ENCODE results near the gene GBP2.
"Not testable (repeated sequence)": the region's sequence is repeated elsewhere in the genome, so short reads cannot be mapped to it uniquely, and the experiment has no call there.

GBP2 gene

GRCh38 chr1:89149229-89149628 lies 23.3 kb upstream of the GBP2 start:
- FAIRE-seq (no peak), DNase-seq (ENCODE audit: insufficient read length) (no peak)
- TF ChIP-seq POLR2A (IDR thresholded peaks at IDR 0.05; ENCODE audit: low read depth, low read length): no peak
- TF ChIP-seq TAF1 (IDR thresholded peaks at IDR 0.05; ENCODE audit: borderline replicate concordance, low read depth, low read length): no peak
- no peak for TF ChIP-seq POLR2AphosphoS5 (IDR thresholded peaks at IDR 0.05; ENCODE audit: low read depth, low read length)

- FAIRE-seq (no peak), DNase-seq (ENCODE audit: insufficient read length) (no peak)
- TF ChIP-seq TAF1 (IDR thresholded peaks at IDR 0.05; ENCODE audit: borderline replicate concordance, low read depth, low read length): no peak
- no peak for TF ChIP-seq POLR2A (IDR thresholded peaks at IDR 0.05; ENCODE audit: low read depth, low read length)
- TF ChIP-seq POLR2AphosphoS5 (IDR thresholded peaks at IDR 0.05; ENCODE audit: low read depth, low read length): no peak
Observed at GRCh38 chr1:89147678-89148658, 22.1 kb upstream of the GBP2 start.

DNA sequence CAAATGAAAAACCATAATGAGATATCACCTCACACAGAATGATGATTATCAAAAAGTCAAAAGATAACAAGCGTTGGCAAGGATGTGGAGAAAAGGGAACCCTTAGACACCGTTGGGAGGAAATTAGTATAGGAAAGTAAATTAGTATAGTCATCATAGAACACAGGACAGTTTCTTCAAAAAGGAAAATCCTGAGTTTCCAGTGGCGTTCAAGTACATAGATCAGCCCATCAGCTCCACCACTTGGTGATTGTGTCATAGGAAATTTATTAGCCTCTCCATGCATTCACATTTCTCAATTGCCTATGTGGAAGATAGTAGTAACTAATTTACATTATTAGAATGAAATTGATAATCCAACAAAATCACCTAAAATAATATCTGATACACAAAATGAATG lies 20.8 kb upstream of the GBP2 start:
- no peak for FAIRE-seq

DNA sequence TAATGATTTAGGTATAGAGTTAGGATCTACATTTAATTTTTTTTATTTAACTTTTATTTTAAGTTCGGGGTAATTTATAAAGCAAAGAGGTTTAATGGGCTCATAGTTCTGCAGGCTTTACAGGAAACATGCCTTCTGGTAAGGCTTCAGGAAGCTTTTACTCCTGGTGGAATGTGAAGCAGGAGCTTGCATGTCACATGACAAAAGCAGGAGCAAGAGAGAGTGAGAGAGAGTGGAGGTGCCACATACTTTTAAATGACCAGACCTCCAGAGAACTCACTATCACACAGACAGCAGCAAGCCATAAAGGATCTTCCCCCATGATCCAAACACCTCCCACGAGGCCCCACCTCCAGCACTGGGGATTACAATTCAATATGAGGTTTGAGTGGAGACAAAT lies 17.6 kb upstream of the GBP2 start:
- no peak for FAIRE-seq
- TF ChIP-seq POLR2AphosphoS5 (IDR thresholded peaks at IDR 0.05; ENCODE audit: low read depth, low read length) (no peak), TAF1 (IDR thresholded peaks at IDR 0.05; ENCODE audit: borderline replicate concordance, low read depth, low read length) (no peak), POLR2A (IDR thresholded peaks at IDR 0.05; ENCODE audit: low read depth, low read length) (no peak)
- DNase-seq (ENCODE audit: insufficient read length): no peak

More for the DNA sequence above, 20.8 kb upstream of the GBP2 start:
- TF ChIP-seq POLR2AphosphoS5 (IDR thresholded peaks at IDR 0.05; ENCODE audit: low read depth, low read length) (no peak), TAF1 (IDR thresholded peaks at IDR 0.05; ENCODE audit: borderline replicate concordance, low read depth, low read length) (no peak), POLR2A (IDR thresholded peaks at IDR 0.05; ENCODE audit: low read depth, low read length) (no peak)
- no peak for DNase-seq (ENCODE audit: insufficient read length)

DNA sequence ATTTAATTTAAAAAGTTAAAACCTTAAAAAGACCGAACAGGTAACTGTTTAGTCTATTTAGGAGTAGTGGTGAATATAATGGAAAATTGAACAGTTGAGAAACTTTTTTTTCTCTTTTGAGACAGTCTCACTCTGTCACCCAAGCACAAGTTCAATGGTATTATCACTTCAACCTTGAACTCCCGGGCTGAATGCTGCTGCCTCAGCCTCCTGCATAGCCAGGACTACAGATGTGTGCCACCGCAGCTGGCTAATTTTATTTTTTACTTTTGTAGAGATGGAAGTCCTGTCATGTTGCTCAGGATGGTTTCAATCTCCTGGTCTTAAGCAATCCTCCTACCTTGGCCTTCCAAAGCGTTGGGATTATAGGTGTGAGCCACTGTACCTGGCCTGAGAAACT lies 16.2 kb upstream of the GBP2 start:
- DNase-seq (ENCODE audit: insufficient read length): no peak

DNA sequence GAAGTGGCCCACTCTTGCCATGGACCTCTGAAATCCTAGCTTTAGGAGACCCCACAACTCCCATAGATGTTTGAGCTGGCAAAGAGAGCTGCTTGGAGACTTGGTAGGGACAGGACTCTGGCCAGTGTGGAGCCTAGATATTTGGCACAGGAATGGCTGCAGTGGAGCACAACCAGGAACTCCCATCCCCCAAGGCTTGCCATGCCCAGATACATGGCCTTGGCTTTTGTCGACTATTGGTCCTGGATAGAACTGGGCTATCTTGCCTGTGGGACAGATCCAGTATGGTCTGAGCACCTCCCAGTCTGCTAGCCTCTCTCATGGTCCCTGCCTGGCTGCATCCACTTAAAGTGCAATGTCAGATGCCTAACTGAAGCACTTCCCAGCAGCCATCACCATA lies 7.8 kb upstream of the GBP2 start:
- FAIRE-seq: no peak
- no peak for TF ChIP-seq POLR2A (IDR thresholded peaks at IDR 0.05; ENCODE audit: low read depth, low read length)
- TF ChIP-seq POLR2AphosphoS5 (IDR thresholded peaks at IDR 0.05; ENCODE audit: low read depth, low read length): no peak
- TF ChIP-seq TAF1 (IDR thresholded peaks at IDR 0.05; ENCODE audit: borderline replicate concordance, low read depth, low read length): no peak

More for the DNA sequence above, 16.2 kb upstream of the GBP2 start:
- FAIRE-seq: no peak
- no peak for TF ChIP-seq POLR2A (IDR thresholded peaks at IDR 0.05; ENCODE audit: low read depth, low read length)
- no peak for TF ChIP-seq POLR2AphosphoS5 (IDR thresholded peaks at IDR 0.05; ENCODE audit: low read depth, low read length)
- TF ChIP-seq TAF1 (IDR thresholded peaks at IDR 0.05; ENCODE audit: borderline replicate concordance, low read depth, low read length): no peak

GRCh38 chr1:89130716-89131115 lies 4.8 kb upstream of the GBP2 start:
- no peak for TF ChIP-seq TAF1 (IDR thresholded peaks at IDR 0.05; ENCODE audit: borderline replicate concordance, low read depth, low read length)
- no peak for TF ChIP-seq POLR2AphosphoS5 (IDR thresholded peaks at IDR 0.05; ENCODE audit: low read depth, low read length)
- no peak for TF ChIP-seq POLR2A (IDR thresholded peaks at IDR 0.05; ENCODE audit: low read depth, low read length)
- no peak for FAIRE-seq
- DNase-seq (ENCODE audit: insufficient read length): no peak

More for the DNA sequence above, 7.8 kb upstream of the GBP2 start:
- DNase-seq (ENCODE audit: insufficient read length): no peak

DNA sequence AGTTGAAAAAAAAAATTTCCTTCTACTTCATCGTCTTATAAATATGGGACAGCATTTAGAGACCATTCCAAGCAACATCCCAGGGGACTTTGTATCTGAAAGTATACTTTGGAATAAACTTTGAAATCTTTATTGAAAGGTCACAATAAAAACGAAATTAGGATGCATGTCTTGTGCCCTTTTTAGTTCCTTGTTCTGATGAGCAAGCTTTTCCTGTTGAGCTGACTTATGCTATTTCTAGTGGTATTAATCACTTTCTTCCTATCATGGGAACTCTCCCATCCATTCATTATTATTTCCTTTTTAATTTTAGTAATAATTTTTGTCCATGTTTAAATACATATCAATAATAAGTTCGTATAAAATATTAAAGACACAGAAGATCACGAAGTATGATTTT lies 4.0 kb upstream of the GBP2 start:
- FAIRE-seq (no peak), DNase-seq (ENCODE audit: insufficient read length) (no peak)
- TF ChIP-seq TAF1 (IDR thresholded peaks at IDR 0.05; ENCODE audit: borderline replicate concordance, low read depth, low read length) (no peak), POLR2A (IDR thresholded peaks at IDR 0.05; ENCODE audit: low read depth, low read length) (no peak), POLR2AphosphoS5 (IDR thresholded peaks at IDR 0.05; ENCODE audit: low read depth, low read length) (no peak)

GRCh38 chr1:89128003-89128458 lies 2.1 kb upstream of the GBP2 start:
- FAIRE-seq; DNase-seq (ENCODE audit: insufficient read length): not testable (repeated sequence)

GRCh38 chr1:89126602-89127565 lies 970 bp upstream of the GBP2 start:
- FAIRE-seq; DNase-seq (ENCODE audit: insufficient read length): not testable (repeated sequence)

DNA sequence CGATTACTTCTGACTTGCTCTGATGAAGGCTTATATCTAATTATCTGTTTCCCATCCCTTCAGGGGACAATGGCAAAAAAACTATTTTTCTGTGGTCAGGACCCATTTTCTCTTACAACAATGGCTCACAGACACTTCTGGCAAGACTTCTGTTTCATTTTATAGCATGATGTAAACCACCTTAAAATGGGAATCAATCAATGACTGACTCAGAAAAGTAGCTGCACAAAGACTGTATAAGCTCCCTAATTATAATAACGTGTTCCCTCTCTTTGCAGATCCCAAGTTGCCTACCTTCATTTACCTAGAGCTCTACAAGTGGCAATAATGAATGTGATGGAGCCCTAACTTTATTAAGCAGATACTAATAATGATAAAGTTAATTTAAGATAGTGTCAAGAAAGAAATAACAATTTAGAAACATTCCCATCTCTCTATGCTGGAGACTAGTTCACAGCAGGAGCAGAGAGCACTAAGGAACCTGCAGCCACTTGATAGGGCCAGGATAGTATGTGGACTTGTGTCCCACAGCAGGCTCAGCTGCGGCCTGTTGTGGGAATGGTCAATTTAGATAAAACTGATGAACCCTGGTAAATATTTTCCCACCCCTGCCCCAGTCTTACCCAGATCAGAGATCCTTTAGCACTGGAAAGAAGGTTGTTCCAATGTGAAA lies 538 bp downstream of the GBP2 start:
- FAIRE-seq: peak; percentile 62
- TF ChIP-seq POLR2AphosphoS5 (IDR thresholded peaks at IDR 0.05; ENCODE audit: low read depth, low read length) (no peak), POLR2A (IDR thresholded peaks at IDR 0.05; ENCODE audit: low read depth, low read length) (no peak), TAF1 (IDR thresholded peaks at IDR 0.05; ENCODE audit: borderline replicate concordance, low read depth, low read length) (no peak)
- DNase-seq (ENCODE audit: insufficient read length): no peak

All from GM12892 (cell line).